Stimulated activated CD8-positive, alpha-beta memory T cell treated with anti-CD3 and anti-CD28 coated beads, Interleukin-4, amount 100 ng/mL, for 24 hours (primary cell): ENCODE measurements around the gene MAN2A1.

ENCODE experiments used
- DNase-seq: peaks from one replicate; pipeline ENCODE4 v3.0.0-alpha.2; 2020; ENCODE audit warnings: low read depth

Gene MAN2A1

GRCh38 chr5:109910874-109911273 is 221.1 kb downstream of the MAN2A1 start:
- DNase-seq = no peak

GRCh38 chr5:109911731-109912130 is 222.0 kb downstream of the MAN2A1 start:
- DNase-seq = no peak

GRCh38 chr5:109914906-109915305 is 225.2 kb downstream of the MAN2A1 start:
- DNase-seq = no peak

- no peak for DNase-seq
Observed at GRCh38 chr5:109916481-109917153, 226.9 kb downstream of the MAN2A1 start.
